ENCODE results near the gene RYR2. TPM values are rescaled to one million over a fixed set of nuclear protein-coding genes. Genes with fewer than 3 reads are reported as not detected.

The RYR2 gene
- total RNA-seq, 1 experiment from 2014 or later = 3.4 TPM

- no peak overlapping the region for H3K9ac ChIP-seq (ENCODE audit: extremely low read depth, insufficient read length, low read length)
- Mint-ChIP-seq H3K27ac (no peak overlapping the region; a peak in 2 of 7 replicates), H3K27me3 (ENCODE audit: low read depth) (no peaks in the 10 kb centered on the region), H3K36me3 (ENCODE audit: insufficient read depth in 1 of 3, low read depth in 3 of 3) (no peaks in the 10 kb centered on the region), H3K4me3 (no peak overlapping the region), H3K9me3 (no peaks in the 10 kb centered on the region), H3K4me1 (peaks cover 17 to 18% of the 10 kb centered on the region in 2 experiments)
- TF ChIP-seq CTCF (conservative IDR thresholded peaks at IDR 0.05) = no peak
- 0 out of 2 replicates have a peak, but pooled peaks cover 2% of the 10 kb centered on the region for H3K79me2 ChIP-seq (ENCODE audit: insufficient read depth, low read length)
- H3K79me1 ChIP-seq (ENCODE audit: insufficient read depth, low read depth, low read length, poor library complexity, severe bottlenecking) = peaks cover 2% of the 10 kb centered on the region
- no peak overlapping the region for H2BK5ac ChIP-seq (ENCODE audit: insufficient read length, low read length)
- no peak overlapping the region for H3K23ac ChIP-seq (ENCODE audit: insufficient read length, low read depth, low read length)
- DNase-seq = no peak
- no peaks in the 10 kb centered on the region for H3K23me2 ChIP-seq (ENCODE audit: insufficient read length, low read depth, low read length, poor library complexity, severe bottlenecking)
- H4K20me1 ChIP-seq (ENCODE audit: control insufficient read depth, insufficient read depth, insufficient read length) = no peaks in the 10 kb centered on the region
- no peak overlapping the region; the same call in 1 of the 2 replicates for H3K14ac ChIP-seq (ENCODE audit: insufficient read depth, low read length)
- H2BK20ac ChIP-seq (ENCODE audit: low read depth, low read length, poor library complexity, severe bottlenecking) = no peak overlapping the region
- H2BK120ac ChIP-seq (ENCODE audit: low read depth, low read length, poor library complexity, severe bottlenecking) = no peak overlapping the region
- H3K27me3 ChIP-seq (ENCODE audit: insufficient read depth, low read length) = no peaks in the 10 kb centered on the region
- H2AFZ ChIP-seq (ENCODE audit: low read length) = no peak overlapping the region
- no peak overlapping the region for H4K5ac ChIP-seq (ENCODE audit: insufficient read length, low read depth, low read length)
- no peak overlapping the region for H4K8ac ChIP-seq (replicated peaks; ENCODE audit: insufficient read length, low read depth, low read length)
- no peaks in the 10 kb centered on the region; the same call in 1 of the 2 replicates for H3K4me1 ChIP-seq (ENCODE audit: insufficient read depth, low read length)
- no peaks in the 10 kb centered on the region for H3K9me3 ChIP-seq (ENCODE audit: control insufficient read depth, low read depth, low read length)
- H3T11ph ChIP-seq (ENCODE audit: low read length) = no peak overlapping the region
- H3K18ac ChIP-seq (ENCODE audit: insufficient read length, low read depth, low read length) = no peak overlapping the region
- H3K27ac ChIP-seq (ENCODE audit: insufficient read length, low read depth, low read length) = no peak overlapping the region
- H3K56ac ChIP-seq (ENCODE audit: insufficient read length, low read depth, low read length) = no peak overlapping the region
- no peak overlapping the region for H3K4ac ChIP-seq (ENCODE audit: low read depth, low read length)
- no peak overlapping the region for H3K4me2 ChIP-seq (ENCODE audit: insufficient read depth, insufficient read length, low read length)
- H2BK12ac ChIP-seq (ENCODE audit: insufficient read length, low read depth, low read length) = no peak overlapping the region
- WGBS (ENCODE audit: extremely low coverage, insufficient read length, low lambda C conversion rate) = no CpG with 5 or more reads among the region's 6 CpGs
- H2AK5ac ChIP-seq (ENCODE audit: insufficient read length, low read length) = no peak overlapping the region
- no peak overlapping the region for H4K91ac ChIP-seq (ENCODE audit: insufficient read length, low read depth, low read length)
- H2BK15ac ChIP-seq (ENCODE audit: low read depth, low read length) = no peak overlapping the region
These were observed 187.3 kb downstream of the RYR2 start for GRCh38 chr1:237229333-237229732.
